Fibroblast of skin of abdomen (primary cell): ENCODE results near the gene EIF2AK3.
A peak's percentile ranks its signal among the peaks of the same experiment; 100 is the strongest.
"Not testable (repeated sequence)": the region's sequence is repeated elsewhere in the genome, so short reads cannot be mapped to it uniquely, and the experiment has no call there.

Experiments used
- DNase-seq: peaks from one replicate; pipeline ENCODE4 v3.0.0-alpha.2; 2013

The EIF2AK3 gene

DNA sequence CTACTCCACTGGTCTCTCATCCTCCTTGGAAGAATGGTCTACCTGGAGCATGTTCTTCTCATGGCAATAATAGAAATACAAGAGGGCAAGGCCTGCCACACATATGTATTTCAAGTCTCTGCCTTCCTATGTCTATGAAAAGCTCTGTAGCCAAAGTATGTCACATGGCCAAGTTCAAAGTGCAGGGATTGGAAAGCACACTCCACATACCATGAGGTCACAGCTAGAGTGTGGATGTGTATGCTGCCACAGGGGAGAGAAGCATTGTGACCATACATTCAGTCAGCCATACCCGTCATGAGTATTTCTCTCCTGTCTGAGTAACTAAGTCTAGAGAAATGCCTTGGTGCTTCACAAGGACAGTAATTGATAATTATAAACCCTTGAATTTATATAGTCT is 8.8 kb upstream of the EIF2AK3 start:
- no peak for DNase-seq

DNA sequence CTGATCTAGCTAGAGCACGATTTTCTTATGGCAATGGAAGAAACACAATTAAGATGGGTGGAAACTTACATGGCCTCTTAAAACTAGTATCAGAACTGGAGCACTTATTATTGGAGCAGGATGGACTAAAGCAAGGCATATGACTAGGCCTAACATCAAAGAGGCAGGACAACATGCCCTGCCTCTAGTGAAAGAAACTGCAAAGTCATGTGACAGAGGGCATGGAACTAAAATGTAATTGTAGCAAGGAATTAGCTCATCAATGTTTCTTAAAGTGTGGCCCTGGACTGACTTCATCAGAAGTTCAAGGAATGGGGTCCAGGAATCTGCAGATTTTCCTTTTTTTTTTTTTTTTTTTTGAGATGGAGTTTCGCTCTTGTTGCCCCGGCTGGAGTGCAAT is 5.3 kb upstream of the EIF2AK3 start:
- no peak for DNase-seq

DNA sequence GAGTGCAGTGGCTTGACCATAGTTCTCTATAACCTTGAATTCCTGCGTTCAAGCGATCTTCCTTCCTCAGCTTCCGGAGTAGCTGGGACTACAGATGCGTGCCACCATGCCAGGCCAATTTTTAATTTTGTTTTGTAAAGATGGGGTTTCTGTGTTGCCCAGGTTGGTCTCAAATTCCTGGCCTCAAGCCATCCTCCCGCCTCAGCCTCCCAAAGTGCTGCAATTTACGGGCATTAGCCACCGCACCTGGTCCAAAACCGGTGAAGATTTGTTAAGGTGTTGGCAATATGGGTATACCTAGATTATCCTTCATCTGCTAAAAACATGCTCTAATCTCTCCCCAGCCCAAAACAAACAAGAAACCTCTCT is 1.3 kb upstream of the EIF2AK3 start:
- DNase-seq, result no peak

DNA sequence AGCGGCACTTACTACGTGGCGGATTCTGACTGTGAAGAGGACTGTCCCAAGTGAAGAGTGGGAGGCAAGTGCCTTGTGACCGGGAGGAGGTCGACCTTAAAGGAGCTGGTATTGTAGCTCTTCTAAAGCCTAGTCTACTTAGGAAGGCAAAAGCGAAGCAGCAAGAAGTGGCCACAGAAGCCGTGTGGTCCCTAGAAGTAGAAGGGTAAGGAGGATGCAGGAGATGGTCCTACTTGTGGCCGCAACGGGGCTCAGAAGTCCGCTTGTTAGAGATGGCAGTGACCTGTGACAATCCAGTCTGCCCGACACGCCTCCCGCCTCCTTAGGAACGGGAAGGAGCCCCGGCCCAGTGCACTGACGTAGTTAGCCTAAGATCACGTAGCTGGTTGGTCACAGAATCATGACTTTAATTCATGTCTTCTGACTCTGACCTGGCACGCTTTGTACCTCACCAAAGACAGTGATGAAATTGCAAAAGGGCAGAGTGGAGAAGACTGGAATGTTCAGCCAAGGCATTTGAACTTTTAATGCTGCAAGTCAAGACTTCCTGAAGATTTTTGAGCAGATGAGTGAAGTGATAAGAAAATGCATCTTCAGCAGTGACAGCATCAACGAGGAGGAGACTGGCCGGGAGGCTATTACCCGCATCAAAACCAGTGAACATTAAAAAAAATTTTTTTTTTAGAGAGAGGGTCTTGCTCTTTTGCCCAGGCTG is 749 bp upstream of the EIF2AK3 start:
- peak; percentile 93 for DNase-seq

DNA sequence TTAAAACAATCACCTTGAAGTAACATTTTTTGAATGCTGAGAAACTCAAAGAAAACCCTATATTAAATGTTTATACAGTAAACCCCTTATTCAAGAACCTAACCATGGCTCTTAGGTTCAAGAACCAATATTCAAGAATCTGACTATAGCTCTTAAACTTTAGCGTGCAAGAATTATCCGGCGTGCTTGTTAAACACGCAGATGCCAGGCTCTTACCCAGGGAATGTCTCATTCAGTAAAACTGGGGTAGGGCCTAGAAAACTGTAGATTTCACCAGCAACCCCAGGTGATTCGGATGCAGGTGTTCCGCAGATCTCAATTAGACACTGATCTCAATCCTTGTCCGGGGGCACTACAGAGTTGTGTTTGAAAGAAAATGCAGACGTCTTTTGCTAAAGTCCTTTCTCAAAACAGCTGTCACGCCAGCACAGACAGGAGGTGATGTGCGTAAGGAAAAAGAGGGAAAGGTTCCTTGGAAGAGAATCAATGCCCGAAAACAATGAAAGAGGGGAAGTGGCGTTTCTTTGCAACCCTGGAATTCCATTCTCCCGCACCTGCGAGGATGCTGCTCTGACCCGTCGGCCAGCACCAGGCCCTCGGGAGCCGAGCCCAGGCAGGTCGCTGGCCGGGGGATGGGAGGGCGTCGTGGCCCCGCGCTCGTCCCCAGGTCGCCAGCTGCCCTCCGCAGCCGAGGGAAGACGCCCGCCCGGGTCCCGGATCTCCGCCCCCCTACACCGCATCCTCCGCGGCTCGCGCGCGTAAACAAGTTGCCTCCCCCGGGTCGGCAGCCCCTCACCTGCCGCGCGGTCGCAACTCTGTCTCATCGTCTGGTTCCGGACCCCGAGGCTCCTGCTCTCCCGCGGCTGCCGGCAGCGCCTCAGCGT is 851 bp downstream of the EIF2AK3 start:
- no peak for DNase-seq

DNA sequence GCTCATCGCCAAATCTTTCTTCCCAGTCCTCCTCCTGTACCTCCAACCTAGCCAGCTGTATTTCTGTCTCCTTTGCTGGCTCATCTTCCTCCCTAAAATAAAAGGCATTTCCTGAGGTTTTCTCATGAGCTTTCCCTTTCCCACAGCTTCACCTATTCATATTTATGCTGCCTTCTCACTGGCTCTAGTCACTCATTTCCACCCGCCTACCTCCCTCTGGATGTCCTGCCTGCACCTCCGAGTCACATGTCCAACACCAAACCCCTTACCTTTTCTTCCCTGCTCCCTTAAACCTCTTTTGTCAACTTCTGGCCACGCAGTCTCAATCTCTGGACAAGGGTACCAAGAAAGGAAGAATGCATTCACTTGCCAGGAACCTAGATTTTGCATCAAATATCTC is 2.8 kb downstream of the EIF2AK3 start:
- DNase-seq, result no peak

DNA sequence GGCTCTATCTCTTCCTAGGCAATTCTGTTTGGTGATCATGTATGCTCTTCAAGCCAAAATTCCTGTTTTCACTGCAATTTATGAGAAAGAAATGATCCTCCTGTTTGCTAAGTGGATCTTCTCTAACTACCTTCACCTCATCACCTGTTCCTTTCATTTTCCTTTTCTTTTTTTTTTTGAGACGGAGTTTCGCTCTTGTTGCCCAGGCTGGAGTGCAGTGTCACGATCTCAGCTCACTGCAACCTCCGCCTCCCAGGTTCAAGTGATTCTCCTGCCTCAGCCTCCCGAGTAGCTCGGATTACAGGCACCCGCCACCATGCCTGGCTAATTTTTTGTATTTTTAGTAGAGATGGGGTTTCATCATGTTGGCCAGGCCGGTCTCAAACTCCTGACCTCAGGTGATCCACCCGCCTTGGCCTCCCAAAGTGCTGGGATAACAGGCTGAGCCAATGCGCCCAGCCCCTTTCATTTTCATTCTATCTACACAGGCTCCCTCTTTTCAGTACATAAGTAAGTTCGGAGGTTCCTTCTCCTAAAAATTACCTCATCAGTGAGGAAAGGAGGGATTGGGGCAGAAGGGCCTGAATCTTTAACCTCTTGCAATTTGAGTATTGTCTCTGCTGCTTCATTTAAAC is 3.3 kb downstream of the EIF2AK3 start:
- not testable (repeated sequence) for DNase-seq

DNA sequence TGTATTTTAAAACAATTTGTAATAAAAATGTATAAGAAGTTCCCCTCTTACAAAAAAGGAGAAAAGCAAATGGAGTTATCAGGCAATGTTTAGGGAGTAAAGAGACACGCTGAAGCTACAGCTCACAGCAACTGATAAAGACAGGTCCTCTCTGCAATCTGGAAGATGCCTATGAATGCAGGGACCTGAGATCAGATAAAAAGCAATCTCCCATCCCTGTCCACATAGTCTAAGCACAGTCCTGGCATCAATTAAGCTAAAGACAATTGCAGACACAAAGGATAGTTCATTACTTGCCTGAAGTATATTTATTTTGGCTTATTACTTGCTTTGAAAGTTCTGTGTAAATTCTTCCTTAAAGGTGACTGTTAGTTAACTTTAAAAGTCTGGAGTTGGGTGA is 5.0 kb downstream of the EIF2AK3 start:
- DNase-seq, result no peak

DNA sequence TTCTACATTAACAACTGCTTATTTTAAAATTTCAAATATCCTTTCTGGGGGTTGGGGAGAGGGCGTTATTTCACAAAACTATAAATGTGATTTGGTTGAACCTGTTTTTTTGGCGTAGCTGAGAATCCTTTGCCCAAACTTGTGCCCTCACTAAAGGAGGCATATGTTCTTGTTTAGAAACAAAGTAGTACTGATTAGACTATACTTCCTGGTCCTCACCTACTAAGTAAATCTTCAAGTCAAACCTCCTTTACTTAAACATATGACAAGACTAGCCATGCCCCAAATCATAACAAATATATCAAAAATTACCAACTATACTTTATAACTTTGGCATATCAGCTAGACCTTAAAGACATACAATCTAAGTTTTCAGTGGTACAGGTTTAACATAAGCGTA is 5.8 kb downstream of the EIF2AK3 start:
- no peak for DNase-seq

DNA sequence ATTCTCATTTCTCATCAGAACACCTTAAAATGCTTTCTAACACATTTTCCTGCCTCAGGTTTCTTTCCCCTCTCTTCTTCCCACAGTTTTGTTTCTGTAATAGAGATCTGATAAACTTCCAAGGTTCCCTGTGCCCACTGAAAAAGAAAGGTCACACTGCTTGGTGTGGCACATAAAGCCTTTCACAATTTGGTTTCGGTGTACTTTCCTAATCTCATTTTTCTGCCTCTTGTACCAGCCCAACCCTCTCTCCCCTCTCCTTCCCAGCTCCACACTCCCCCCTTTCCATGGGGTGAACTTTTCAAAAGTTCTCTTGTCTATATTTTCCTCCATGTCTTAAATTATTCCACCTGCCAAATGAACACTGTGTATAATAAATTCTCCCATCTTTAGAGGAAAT is 7.2 kb downstream of the EIF2AK3 start:
- no peak for DNase-seq

DNA sequence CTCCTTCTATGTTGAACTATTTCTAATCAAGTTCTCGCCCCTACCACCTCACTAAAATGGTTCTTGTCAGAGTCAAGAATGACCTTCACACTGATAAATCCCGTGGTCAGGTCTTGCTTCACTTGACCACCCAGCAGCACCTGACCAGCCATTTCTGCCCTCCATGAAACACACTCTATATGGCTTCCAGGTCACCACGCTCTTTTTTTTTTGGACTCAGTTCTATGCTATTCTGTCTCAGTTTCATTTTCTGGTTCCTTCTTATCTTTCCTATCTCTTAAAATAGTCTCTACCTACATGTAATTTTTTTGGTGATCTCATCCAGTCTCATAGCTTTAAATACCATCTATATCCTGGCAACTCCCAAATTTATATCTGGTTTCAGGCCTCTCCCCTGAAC is 11.4 kb downstream of the EIF2AK3 start:
- DNase-seq, result no peak

DNA sequence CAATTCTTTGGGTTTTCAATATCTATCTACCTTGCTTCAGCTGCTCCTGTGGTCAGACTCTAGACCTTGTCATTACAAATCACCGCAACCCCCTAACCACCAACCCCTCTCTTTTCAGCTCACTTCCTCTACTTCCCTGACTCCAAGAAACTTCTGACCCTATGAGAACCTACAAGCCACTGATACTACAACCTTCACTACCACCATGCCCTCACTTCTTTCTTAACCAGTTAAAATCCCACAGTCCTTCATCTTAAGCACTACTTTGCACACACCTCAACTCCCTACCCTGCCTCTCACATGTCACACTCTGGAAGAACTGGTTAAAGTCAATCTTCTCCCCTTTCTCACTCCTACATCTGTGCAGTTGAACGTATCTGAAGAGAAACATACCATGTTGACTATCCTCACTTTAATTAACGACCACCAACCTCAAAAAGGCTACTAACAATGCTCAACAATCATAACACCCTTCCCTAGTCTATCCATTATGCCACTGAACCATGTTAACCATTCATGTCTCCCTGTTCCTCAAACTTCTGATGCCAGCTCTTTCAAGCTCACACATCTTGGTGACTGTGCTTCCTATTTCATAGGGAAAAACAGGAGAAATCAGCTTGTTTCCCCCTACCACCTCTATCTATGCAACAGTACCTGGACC is 12.6 kb downstream of the EIF2AK3 start:
- DNase-seq, result no peak

DNA sequence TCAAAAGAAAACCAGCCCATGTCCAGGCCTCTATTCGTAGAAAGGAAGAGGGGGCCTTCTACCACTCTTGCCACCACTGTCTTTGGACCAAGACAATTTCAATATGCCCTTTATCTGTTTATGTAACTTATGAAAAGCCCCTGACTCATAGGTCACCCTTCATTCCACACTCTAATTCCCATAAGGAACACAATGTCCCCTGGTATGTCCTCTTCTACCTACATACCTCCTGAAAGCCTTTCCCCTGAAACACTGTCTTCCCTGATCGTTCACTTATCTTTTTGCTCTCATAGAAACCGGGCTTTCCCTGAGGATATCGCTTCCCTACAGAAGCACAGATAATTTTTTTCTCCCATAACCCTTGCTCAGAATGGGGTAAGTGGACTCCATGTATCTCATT is 13.3 kb downstream of the EIF2AK3 start:
- DNase-seq, result no peak

DNA sequence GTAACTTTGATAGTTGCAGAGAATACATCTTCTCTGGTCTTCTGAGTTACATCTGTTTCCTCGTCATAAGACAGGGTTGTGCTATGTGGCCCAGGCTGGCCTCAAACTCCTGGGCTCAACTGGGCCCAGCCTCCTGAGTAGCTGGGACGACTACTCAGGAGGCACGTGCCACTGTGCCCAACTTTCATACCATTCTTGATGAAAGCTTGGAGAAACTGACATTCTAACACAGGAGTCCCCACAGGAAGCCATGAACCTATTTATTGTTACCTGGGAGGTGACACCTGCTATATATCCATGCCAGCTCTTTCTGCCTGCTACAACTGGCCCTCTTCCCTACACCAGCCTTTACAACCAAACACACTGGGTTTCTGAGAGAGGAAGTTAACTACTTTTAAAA is 19.1 kb downstream of the EIF2AK3 start:
- DNase-seq, result no peak

DNA sequence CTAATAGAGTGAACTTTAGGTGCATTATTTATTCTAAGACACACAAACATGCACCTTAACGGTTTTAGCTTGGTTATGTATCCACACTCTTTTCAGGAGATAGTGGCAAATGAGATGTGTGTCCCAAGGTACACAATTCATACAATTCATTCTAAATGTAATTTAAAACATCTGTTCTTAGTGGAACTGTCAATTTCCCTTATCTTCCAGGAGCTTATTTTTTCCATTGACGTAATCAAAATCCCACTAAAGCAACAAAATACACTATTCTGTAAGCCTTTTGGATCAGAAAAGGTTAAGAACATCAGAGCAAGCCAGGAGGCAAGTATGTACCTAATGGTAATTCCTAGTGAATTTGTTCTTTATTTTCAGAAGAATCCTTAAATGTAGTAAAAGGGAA is 19.8 kb downstream of the EIF2AK3 start:
- no peak for DNase-seq

DNA sequence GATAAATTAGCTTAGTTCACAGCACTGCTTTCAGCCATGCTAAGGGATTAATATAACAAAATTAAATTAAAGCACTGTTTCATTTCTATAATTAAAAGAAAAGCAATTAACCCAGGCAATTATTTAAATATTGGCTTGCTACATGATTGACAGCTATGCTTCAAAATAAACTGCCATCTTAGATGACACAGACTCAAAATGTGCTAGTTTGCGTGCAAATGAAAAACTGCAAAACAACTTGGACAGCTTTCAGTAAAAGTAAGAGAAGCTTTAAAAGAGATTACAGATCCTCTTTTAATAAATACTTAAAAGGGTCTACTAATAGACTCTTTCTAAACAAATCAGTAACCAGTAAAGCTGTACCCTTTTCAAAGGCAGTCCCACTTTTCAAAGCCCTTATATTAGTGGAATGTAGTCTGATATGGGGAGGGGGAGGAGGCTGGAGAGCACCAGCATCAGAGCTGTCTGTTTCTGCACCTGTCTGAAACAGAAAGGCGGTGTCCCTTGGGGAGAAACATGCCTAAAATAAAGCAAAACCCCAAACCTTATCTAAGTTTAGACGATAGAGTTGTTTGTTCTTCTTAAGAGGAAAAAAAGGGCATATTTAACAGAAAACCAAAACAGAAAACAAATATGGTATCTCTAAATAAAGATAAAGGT is 20.8 kb downstream of the EIF2AK3 start:
- no peak for DNase-seq

DNA sequence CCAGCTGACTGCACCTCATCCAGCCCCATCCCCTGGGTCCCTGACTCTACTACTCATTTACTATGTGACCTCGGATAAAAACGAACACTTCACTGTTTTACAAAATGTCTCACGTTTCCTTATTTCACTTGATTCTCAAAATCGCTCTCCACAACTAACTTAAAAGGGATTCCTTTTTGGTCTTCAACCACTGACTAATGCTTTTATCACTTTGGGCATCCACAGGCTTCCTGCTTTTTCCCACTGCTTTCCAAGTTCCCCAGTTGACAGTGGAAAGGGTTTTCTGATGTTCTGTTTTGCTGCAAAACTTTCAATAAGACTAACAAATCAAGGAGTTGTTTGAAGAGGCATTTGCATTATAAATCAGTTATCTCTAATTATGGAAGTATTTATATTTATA is 24.1 kb downstream of the EIF2AK3 start:
- peak; percentile 50 for DNase-seq

DNA sequence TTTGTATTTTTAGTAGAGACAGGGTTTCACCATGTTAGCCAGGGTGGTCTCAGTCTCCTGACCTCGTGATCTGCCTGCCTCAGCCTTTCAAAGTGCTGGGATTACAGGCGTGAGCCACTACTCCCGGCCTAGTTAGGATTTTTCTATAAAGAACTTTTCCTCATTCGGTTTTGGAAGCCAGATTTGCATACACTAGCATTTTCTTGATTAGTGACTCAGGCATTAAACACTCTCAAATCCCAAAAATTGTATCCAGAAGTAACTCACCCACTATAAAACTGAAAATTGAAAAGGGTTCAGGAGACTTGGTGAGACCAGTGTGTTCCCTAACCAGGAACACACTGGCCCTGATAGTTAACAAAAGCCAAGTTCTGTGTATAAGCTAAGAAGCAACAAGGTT is 25.2 kb downstream of the EIF2AK3 start:
- DNase-seq, result peak; percentile 13

DNA sequence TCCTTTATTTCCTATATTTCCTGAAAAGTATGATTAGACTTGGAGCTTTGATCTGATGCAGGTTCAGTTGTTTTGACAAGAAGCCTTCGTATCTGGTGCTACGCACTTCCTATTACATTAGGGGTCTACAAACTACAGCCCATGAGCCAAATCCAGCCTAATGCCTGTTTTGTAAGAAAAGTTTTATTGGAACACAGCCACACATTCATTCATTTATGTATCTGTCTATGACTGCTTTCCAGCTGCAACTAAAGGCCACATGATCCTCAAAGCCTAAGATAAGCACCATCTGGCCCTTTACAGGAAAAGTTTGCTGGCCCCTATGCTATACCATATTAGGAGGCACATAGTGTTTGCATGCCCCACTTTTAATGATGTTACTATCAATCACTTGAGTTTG is 26.0 kb downstream of the EIF2AK3 start:
- no peak for DNase-seq

DNA sequence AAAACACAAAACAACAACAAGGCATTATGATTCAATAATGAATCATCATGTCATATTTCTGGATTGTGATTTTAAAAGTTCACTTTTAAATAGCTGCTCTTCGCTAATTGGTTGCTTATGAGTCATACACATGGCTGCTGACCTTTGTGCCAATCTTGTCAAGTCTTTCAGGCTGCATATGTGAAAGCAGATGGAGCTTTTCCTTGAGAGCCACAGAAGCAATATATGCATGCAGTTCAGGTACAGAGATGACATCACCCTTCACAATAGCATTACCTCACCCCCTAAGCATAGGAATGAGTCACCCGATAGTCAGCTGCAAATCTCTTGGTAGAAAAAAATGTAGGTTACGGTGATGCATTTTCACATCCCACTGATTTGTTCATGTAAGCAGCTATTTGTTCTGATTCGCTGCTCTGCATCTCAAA is 27.2 kb downstream of the EIF2AK3 start:
- peak; percentile 90 for DNase-seq

DNA sequence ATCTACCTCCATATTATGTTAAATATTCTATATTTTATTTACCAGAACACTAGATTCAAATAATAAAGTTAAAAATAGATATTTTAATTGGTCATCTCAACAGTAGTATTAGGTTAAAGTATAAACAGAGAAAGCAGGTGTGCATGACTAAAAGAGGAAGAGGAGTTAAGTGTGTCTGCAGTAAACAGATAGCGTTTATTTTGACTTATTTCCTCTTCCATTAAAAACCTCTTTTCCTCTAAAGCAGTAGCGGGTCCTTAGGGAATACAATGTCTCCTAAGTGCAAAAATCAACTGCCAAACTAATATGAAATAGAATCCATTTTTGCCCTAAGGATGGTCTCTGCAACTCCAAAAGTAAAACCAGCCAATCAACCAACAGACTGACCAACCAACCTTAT is 27.7 kb downstream of the EIF2AK3 start:
- no peak for DNase-seq

DNA sequence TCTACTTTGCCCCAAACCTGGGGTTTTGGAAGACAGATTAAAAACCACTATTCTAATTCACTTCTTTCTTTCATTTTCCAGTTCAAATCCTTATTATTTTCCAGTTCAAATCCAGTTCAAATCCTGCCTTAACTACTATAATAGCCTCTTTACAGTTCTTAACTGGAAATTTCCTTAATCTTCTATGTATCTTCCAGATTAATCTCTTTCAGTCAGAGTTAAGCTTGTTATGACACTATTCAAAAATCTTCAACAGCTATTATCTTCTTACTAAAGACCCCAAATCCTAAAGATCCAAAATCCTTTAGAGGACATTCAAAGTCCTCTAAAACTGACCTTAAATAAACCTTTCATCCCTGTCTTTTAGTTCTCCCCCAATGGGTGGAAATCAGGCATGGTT is 30.1 kb downstream of the EIF2AK3 start:
- no peak for DNase-seq
